GM12874 (cell line): Measurements from ENCODE around the gene BMP7.

ENCODE experiments used
- TF ChIP-seq, protein P1 (sequence below): IDR thresholded peaks from 2 replicates; pipeline ENCODE4 v1.5.1; 2011; ENCODE audit warnings: low read depth, mild to moderate bottlenecking, control low read depth, low read length, moderate library complexity; ENCODE audit not compliant: insufficient read depth

The BMP7 gene

GRCh38 chr20:57262784-57263609, 3.4 kb downstream of the BMP7 start:
- TF ChIP-seq, protein P1, sequence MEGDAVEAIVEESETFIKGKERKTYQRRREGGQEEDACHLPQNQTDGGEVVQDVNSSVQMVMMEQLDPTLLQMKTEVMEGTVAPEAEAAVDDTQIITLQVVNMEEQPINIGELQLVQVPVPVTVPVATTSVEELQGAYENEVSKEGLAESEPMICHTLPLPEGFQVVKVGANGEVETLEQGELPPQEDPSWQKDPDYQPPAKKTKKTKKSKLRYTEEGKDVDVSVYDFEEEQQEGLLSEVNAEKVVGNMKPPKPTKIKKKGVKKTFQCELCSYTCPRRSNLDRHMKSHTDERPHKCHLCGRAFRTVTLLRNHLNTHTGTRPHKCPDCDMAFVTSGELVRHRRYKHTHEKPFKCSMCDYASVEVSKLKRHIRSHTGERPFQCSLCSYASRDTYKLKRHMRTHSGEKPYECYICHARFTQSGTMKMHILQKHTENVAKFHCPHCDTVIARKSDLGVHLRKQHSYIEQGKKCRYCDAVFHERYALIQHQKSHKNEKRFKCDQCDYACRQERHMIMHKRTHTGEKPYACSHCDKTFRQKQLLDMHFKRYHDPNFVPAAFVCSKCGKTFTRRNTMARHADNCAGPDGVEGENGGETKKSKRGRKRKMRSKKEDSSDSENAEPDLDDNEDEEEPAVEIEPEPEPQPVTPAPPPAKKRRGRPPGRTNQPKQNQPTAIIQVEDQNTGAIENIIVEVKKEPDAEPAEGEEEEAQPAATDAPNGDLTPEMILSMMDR: no peak

GRCh38 chr20:57262301-57262700, 4.1 kb downstream of the BMP7 start:
- TF ChIP-seq, protein P1: no peak

- TF ChIP-seq, protein P1: no peak
Observed at GRCh38 chr20:57261457-57262251, 4.8 kb downstream of the BMP7 start.

DNA sequence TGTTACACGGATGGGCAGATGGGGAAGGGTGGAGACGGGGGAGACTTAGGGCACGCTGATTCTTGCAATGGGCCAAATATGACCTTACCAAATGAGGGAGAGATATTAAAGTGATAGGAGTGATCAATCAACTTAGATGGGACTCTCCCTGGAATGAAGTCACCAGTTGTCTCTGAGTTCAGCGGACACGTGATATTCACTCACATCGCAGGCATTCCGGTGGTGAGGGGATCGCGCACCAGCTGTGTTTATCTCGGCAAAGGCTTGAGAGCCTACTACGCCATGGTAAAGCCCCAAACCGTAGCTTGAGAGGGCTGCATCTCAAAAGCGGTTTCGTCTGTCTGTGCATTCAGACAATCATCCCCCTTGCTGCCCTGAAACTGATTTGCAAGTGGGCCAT, 5.5 kb downstream of the BMP7 start:
- TF ChIP-seq, protein P1: no peak

GRCh38 chr20:57259938-57260921, 6.2 kb downstream of the BMP7 start:
- TF ChIP-seq, protein P1: no peak

GRCh38 chr20:57259121-57259937, 7.1 kb downstream of the BMP7 start:
- TF ChIP-seq, protein P1: no peak
